ENCODE data around the gene PABPN1L. TPM values are rescaled to one million over a fixed set of nuclear protein-coding genes. Genes with fewer than 3 reads are reported as not detected.

Gene PABPN1L
- total and polyA plus RNA-seq, 2 donors (not counting 3 experiments of a cell fraction or from before 2014, with no cell fraction given), result not detected

DNA sequence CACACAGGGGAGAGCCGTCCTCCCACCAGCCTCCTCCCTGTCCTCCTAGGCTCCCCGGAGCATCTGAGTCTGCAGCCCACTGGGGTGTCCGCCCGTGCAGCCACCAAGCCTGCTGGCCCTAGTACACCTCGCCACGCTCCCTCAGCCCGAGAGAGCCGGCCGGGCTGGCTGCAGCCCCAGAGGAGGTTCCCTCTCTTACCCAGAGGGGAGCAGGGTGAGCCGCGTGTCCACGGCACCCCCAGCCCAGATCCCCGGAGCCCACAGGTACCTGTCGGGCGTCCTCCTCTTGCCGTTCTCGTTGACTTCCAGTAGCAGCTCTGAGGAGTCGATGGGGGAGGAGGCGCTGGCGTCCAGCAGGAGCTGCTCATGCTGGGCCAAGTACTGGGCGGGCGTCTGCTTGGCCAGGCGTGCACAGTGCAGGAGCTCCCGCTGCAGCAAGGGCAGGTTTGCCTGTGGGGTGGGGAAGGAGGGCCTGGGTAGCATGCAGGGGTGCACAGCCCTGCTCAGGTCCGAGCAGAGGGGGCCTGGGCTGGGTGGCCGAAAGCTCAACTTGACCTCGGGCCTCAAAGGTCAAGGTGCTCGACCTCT is 19.3 kb upstream of the PABPN1L start:
- Histone ChIP-seq H3K79me2 (ENCODE audit: control insufficient read depth, insufficient read depth, low read length) (no peaks in the 10 kb centered on the region), H3K9ac (replicated peaks; ENCODE audit: extremely low read depth, insufficient read depth, low read length) (no peak overlapping the region), H3K9me3 (replicated peaks; ENCODE audit: control insufficient read depth, insufficient read depth, low read length) (no peaks in the 10 kb centered on the region), H3K27ac (ENCODE audit: insufficient read depth, low read depth, low read length) (no peak overlapping the region), H3K36me3 (ENCODE audit: control insufficient read depth in 2 of 2, extremely low read depth in 1 of 2, insufficient read depth in 2 of 2, low read length in 2 of 2) (no peaks in the 10 kb centered on the region), H3K4me3 (replicated peaks in 1 of 3; ENCODE audit: insufficient read depth in 1 of 3, low read depth in 1 of 3, low read length in 3 of 3) (no peak overlapping the region), H3K4me2 (ENCODE audit: insufficient read depth, low read length) (no peak overlapping the region), H3K4me1 (ENCODE audit: control insufficient read depth, extremely low read depth, insufficient read depth, low read length) (no peaks in the 10 kb centered on the region), H3K27me3 (ENCODE audit: control insufficient read depth in 2 of 2, insufficient read depth in 2 of 2, low read length in 2 of 2) (no peaks in the 10 kb centered on the region), H4K20me1 (replicated peaks; ENCODE audit: control insufficient read depth, extremely low read depth, insufficient read depth, low read length) (no peaks in the 10 kb centered on the region), H2AFZ (ENCODE audit: low read depth, low read length) (no peak overlapping the region), H3K9me1 (replicated peaks; ENCODE audit: control insufficient read depth, extremely low read depth, insufficient read depth, low read length) (no peaks in the 10 kb centered on the region)
- POLR2A ChIA-PET, result no interaction called here
- TF ChIP-seq GATA2 (IDR thresholded peaks at IDR 0.05; ENCODE audit: insufficient read depth, insufficient read length, low read depth, low read length), result no peak
- TF ChIP-seq MYC (IDR thresholded peaks at IDR 0.05; ENCODE audit: low read depth, low read length), result no peak
- TF ChIP-seq EZH2 (IDR thresholded peaks at IDR 0.05; ENCODE audit: borderline replicate concordance, low read depth, low read length, severe bottlenecking), result no peak
- no peak for TF ChIP-seq POLR2AphosphoS5 (IDR thresholded peaks at IDR 0.05; ENCODE audit: insufficient read depth, low read depth, low read length)
- TF ChIP-seq, protein P1, sequence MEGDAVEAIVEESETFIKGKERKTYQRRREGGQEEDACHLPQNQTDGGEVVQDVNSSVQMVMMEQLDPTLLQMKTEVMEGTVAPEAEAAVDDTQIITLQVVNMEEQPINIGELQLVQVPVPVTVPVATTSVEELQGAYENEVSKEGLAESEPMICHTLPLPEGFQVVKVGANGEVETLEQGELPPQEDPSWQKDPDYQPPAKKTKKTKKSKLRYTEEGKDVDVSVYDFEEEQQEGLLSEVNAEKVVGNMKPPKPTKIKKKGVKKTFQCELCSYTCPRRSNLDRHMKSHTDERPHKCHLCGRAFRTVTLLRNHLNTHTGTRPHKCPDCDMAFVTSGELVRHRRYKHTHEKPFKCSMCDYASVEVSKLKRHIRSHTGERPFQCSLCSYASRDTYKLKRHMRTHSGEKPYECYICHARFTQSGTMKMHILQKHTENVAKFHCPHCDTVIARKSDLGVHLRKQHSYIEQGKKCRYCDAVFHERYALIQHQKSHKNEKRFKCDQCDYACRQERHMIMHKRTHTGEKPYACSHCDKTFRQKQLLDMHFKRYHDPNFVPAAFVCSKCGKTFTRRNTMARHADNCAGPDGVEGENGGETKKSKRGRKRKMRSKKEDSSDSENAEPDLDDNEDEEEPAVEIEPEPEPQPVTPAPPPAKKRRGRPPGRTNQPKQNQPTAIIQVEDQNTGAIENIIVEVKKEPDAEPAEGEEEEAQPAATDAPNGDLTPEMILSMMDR (IDR thresholded peaks at IDR 0.05; ENCODE audit: extremely low read depth in 1 of 2, insufficient read depth in 1 of 2, low read depth in 1 of 2, low read length in 2 of 2), result no peak
- TF ChIP-seq, protein P2, sequence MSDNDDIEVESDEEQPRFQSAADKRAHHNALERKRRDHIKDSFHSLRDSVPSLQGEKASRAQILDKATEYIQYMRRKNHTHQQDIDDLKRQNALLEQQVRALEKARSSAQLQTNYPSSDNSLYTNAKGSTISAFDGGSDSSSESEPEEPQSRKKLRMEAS (IDR thresholded peaks at IDR 0.05; ENCODE audit: insufficient read depth, insufficient read length), result no peak
- TF ChIP-seq FOS (IDR thresholded peaks at IDR 0.05; ENCODE audit: borderline replicate concordance, insufficient read depth, low read length), result no peak
- no peak for TF ChIP-seq POLR2A (IDR thresholded peaks at IDR 0.05; ENCODE audit: low read depth, low read length)
- no peak for TF ChIP-seq JUN (IDR thresholded peaks at IDR 0.05; ENCODE audit: borderline replicate concordance, insufficient read depth, insufficient read length, low read depth)
- CTCF ChIA-PET, result no interaction called here
- FAIRE-seq, result no peak
- no peak for DNase-seq (ENCODE audit: low read depth, low spot score)
- intact Hi-C loops (cut with micrococcal nuclease), result no loop called here
- no TSS peak for BruUV-seq (replicated peaks)
- dilution Hi-C loops (cut with MboI; ENCODE audit: extremely low pct_ligation_motif_present, low sequenced_read_pairs), result no loop called here

Measured in endothelial cell of umbilical vein (primary cell).